NOMO-1 treated with dmso at 0.1 percent for 144 hours (cell line): ENCODE results near the gene ENAM.

Source experiments
- DNase-seq: peaks from one replicate; lab custom pipeline; 2025; ENCODE audit not compliant: unreplicated experiment; lab: John Stamatoyannopoulos, UW

ENAM gene

GRCh38 chr4:70628444-70628843 is at the start of gene ENAM:
Gene ENAM, plus strand, starts transcription at chr4:70628744. Its CDS starts 757 bp downstream, at chr4:70629501.
- no peak for DNase-seq

- no peak for DNase-seq
Measured at GRCh38 chr4:70581980-70582379, 46.6 kb upstream of the ENAM start.

DNA sequence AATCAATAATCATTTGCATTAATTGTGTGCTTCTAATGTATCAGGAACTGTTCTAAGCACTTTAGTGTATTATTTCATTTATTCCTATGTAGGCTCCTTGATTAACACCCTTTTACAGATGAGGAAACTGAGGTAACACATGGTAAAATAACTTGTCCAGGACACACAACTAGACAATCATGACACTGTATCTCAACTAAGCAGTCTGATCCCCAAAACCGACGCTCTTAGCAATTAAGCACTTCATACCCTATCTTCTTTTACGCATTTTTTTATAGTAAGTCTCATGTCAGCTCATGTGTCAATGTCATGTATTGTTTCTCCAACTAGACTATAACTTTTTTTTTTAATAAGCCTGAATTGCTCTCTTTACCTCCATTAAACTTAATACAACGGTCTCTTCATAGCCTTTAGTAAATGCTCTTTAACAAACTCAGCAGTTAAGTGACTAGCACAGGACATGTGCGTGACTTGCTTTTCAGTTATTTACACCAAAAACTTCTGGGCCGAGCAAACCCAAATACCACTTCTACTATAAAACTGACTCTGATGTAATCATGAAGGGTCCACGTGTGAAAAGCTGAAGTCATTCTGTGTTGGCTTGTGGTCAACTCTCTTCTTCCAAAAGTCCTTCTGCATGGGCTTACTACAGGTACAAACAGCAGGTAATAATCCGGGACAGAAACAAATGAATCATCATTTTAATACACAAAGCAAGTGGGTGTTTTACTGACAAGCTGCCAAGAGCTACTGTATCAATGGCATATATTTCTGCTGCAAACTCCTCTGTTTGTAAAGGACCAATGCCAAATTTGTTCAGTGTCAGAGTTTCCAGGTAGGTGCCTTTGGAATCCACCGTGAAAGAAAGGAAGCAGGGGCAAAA is 44.4 kb upstream of the ENAM start:
- DNase-seq: no peak

DNA sequence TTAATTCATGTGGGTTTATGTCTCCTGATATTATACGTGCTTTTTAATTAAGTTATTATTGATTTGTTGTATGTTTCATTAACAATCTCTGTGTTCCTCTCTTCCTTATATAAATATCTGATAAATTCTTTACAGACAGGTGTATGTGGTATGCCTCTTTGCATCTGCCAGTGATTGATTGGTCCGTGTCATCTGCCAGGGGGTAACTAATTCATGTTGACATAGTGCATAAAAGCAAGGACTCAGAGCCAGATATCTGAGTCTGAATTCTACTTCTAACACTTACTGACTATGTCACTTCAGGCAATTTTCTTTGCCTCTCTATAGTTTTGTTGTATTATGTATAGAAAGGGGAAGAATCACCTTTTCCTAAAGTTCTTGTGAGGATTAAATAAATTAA is 41.7 kb upstream of the ENAM start:
- DNase-seq: no peak

GRCh38 chr4:70589785-70590184 is 38.8 kb upstream of the ENAM start:
- no peak for DNase-seq

- DNase-seq: no peak
Measured at GRCh38 chr4:70591955-70592582, 36.5 kb upstream of the ENAM start, which contains the start of gene AMBN. Gene AMBN, plus strand, starts transcription at chr4:70592256. Its CDS starts 103 bp downstream, at chr4:70592359.

DNA sequence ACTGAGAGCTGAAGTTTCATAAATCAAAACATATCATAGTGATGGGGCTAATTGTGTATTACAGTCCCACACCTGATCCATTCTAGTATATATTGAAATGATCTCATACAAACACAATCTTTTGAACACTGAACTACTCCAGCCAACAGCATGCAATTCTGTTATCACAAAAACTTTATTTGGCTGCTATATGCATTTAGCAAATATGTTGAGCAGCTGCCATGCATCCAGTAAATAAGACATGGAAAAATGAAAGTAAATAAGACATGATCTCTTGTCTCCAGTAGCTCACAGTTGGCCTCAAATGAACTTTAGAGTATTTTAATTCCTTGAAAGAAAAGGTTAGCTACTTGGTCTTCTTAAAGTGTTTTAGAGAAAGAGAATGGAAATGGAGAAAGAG is 34.3 kb upstream of the ENAM start:
- DNase-seq: no peak

DNA sequence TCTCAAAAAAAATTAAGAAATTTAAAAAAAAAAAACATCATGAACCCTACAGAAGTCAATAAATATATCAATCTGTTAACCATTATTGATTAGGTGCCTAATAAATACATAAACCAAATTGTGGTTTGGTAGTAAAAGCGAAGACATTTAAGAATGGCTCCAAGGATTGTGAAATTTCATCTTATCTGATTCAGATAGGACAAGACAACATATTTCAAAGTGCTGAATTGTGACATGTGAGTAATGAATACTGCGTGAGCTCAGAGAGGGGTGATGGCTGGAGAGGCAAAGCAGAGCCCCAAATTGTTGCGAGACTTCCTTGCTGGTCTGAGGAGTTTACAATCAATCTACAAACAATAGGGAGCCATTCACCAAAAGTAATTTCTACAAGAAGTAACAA is 28.2 kb upstream of the ENAM start:
- DNase-seq: no peak

DNA sequence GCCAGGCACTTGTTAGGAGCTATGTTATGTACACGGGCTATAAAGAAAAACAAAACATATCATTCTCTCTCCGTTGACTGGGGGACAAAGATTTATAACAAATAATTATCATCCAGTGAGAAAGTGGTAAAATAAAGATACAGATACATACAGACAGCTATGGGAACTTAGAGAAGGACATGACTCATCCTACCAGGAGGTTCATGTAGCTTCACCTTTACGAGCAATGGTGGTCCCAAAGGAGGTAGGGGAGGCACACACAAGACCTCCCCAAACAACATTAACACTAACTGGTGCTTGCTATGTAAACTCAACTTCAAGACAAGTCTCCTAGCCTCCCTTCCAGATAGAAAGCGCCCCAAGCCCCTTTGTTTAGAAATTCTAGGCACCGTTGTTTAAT is 27.6 kb upstream of the ENAM start:
- no peak for DNase-seq

- DNase-seq: peak; percentile 43
Measured at GRCh38 chr4:70601422-70602039, 27.0 kb upstream of the ENAM start.

GRCh38 chr4:70603856-70604255 is 24.7 kb upstream of the ENAM start:
- DNase-seq: no peak

DNA sequence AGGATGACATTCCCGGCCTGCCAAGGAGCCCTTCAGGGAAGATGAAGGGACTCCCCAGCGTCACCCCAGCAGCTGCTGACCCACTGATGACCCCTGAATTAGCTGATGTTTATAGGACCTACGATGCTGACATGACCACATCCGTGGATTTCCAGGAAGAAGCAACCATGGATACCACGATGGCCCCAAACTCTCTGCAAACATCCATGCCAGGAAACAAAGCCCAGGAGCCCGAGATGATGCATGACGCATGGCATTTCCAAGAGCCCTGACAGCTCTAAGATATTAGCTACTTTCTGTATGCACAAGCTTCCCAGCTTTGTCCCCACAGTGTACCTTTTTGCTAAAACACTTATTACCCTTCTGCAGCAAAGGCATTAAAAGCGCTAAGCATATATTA is 22.1 kb upstream of the ENAM start:
- DNase-seq: no peak

- no peak for DNase-seq
Measured at GRCh38 chr4:70607334-70607853, 21.1 kb upstream of the ENAM start.

GRCh38 chr4:70608324-70608723 is 20.2 kb upstream of the ENAM start:
- DNase-seq: no peak

- no peak for DNase-seq
Measured at GRCh38 chr4:70613306-70614183, 15.0 kb upstream of the ENAM start.

DNA sequence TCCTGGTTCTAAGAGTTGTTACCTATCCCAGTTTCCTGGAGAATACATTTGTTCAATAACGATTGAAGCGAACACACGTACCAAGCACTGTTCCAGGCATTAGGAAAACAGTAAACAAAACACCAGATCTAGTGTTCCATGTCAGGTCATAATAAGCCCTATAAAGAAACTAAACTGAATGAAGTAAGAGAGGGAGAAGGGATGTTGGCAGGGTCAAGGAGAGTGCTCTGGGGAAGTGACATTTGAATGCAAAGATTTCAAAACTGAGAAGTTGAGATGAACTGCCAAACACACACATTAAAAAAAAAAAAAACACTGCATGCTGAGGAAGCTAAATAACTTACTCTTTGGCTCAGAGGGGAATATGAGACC is 14.4 kb upstream of the ENAM start:
- DNase-seq: no peak

GRCh38 chr4:70619288-70619687 is 9.3 kb upstream of the ENAM start:
- DNase-seq: no peak

- DNase-seq: no peak
Measured at GRCh38 chr4:70619778-70620177, 8.8 kb upstream of the ENAM start.

DNA sequence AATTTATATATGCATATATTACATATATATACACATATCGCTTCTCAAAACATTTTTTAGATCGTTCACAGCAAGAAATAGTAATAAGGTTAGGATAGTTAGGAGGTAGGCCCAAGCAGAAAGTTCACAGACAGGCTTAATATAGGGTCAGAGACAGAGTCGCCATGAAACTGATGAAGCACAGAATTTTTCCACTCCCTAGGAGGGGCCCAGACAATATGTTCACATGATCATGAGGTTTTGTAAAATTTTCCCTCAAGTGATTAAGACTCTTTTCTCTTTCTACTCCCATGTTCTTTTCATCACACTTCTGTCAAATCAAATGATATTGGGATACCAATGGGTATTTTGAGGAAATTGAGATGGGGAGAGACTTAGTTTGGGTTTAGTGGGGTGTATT is 5.2 kb upstream of the ENAM start:
- no peak for DNase-seq

DNA sequence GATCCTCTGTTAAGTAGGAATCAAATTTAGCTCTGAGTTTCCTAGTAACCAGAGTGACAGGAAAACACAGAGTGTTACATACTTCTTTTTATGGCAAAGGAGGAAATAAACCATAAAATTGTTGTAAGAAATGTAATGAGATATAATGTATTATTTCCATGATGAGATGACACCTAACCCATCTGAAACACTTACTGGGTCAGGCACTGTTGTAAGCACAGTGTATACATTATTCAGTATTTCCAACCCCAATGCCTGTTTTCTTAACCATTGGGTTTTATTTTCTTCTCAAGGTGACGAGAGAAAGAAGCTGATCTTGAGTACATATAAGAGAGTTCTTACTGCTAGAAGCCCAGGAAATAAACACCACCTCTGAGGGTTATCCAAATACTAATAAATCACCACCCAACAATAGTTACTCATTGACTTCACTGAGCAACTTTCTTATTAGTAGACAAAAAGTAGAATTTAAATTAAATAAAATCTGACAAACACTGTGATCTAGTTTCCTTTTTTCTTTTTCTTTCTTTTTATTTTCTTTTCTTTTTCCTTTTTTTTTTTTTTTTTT is 4.2 kb upstream of the ENAM start:
- no peak for DNase-seq

GRCh38 chr4:70627620-70628019 is 924 bp upstream of the ENAM start:
- no peak for DNase-seq
